ENCODE measurements around the gene IQCF2. TPM values are rescaled to one million over a fixed set of nuclear protein-coding genes. Genes with fewer than 3 reads are reported as not detected.
"Not testable (repeated sequence)": the region's sequence is repeated elsewhere in the genome, so short reads cannot be mapped to it uniquely, and the experiment has no call there.

IQCF2 gene
- total RNA-seq, 1 experiment from 2014 or later = not detected

DNA sequence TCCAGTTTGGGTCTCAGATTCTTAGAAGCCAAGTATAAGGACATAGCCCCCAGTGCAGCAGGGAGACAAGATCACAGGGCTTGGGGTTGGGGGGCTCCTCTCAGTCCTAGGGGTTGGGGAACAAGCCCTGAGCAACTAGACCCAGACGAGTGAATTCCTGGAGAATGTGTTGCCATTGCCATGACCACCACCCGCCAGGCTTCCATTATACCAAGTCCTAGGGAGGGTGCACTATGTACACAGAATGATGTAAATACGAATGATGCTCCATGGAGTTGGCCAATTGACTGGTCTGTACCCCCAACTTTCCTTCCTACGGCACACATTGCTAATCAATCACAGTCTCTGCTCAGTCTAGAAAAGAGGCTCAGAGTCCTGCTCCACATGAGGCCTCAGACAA lies 33.0 kb downstream of the IQCF2 start:
- H3K27ac ChIP-seq = no peak overlapping the region
- H3K27me3 ChIP-seq (replicated peaks) = no peaks in the 10 kb centered on the region
- no peaks in the 10 kb centered on the region for H3K36me3 ChIP-seq
- no peak for DNase-seq (ENCODE audit: low read depth in 1 of 2, low spot score in 2 of 2)
- H3K4me1 ChIP-seq (replicated peaks) = no peaks in the 10 kb centered on the region
- H3K9me3 ChIP-seq (replicated peaks) = no peaks in the 10 kb centered on the region
- no peak overlapping the region for H3K4me3 ChIP-seq

DNA sequence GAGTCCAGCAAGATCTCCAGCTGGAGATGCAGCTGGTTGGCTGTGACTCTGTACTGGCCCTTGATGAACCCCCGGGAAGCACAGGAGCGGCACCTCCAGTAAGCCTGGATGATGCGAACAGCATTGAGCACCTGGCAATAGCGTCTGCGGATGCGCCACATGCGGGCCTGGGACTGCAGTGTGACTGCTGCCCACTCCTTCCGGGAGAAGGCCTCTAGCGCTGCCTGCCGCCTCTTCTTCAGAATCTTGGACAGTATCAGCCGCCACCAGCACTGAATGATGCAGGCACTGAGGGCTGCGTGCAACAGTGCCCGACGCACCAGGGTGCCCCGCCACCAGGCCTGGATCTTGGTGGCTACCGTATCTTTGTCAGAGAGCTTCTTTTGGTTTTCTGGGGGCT lies 33.5 kb downstream of the IQCF2 start:
- H3K4me3 ChIP-seq = no peak overlapping the region
- no peak overlapping the region for H3K27ac ChIP-seq
- H3K4me1 ChIP-seq (replicated peaks) = no peaks in the 10 kb centered on the region
- no peaks in the 10 kb centered on the region for H3K36me3 ChIP-seq
- no peaks in the 10 kb centered on the region for H3K9me3 ChIP-seq (replicated peaks)
- no peaks in the 10 kb centered on the region for H3K27me3 ChIP-seq (replicated peaks)
- no peak for DNase-seq (ENCODE audit: low read depth in 1 of 2, low spot score in 2 of 2)

DNA sequence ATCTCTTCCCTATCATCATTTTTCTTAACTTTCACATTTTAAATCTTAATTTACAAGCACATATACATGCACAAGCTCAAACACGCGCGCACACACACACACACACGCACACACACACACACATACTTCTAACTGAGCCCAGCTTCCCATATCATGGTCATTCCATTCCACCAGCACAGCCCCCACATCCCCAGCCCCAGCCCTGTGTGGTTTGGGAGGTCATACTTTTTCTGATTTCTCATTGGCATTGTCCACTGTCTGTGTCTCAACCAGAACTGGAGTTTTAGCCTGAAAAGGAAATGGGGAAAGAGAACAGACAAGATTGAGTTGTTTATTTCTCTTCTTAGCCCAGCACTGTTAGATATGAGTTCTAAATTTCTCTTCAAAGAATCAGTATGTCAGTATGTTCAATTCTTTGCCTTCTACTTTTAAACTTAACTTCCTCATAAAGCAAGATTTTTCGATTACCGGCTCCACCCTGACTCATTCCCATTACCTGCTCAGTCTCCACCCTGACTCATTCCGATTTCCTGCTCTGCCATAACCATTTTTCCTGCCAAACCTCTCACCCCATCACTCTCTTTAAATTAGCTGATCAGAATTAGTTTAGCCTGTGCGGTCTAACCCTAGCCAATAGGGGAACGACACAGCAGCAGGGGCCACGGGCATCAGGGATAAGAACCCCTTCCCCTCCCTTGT lies 35.3 kb downstream of the IQCF2 start:
- Histone ChIP-seq H3K27ac (no peak overlapping the region), H3K9me3 (replicated peaks) (no peaks in the 10 kb centered on the region), H3K27me3 (replicated peaks) (no peaks in the 10 kb centered on the region), H3K36me3 (no peaks in the 10 kb centered on the region), H3K4me3 (no peak overlapping the region), H3K4me1 (replicated peaks) (no peaks in the 10 kb centered on the region)
- DNase-seq (ENCODE audit: low read depth in 1 of 2, low spot score in 2 of 2) = no peak

DNA sequence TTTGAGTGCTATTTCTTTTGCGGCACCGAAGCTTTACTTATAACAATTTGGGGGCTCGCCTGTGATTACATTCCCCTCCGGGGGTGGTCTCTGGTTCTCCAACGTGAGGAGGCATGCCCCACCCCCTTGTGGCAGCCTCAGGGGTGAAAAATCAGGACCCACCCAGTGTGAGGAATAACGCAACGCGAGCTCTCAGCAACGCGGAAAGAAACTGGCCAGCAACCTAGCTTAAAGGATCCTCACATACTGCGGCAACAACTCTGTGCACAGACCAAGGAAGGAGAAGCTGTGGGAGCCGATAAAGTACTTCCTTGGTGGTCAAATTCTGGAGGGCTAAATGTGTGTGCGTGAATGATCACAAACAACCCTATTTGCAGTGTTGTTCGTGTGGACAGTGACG lies 36.0 kb downstream of the IQCF2 start:
- H3K4me1 ChIP-seq (replicated peaks) = no peaks in the 10 kb centered on the region
- H3K9me3 ChIP-seq (replicated peaks) = no peaks in the 10 kb centered on the region
- H3K36me3 ChIP-seq = no peaks in the 10 kb centered on the region
- H3K27ac ChIP-seq = no peak overlapping the region
- DNase-seq (ENCODE audit: low read depth in 1 of 2, low spot score in 2 of 2) = no peak
- no peaks in the 10 kb centered on the region for H3K27me3 ChIP-seq (replicated peaks)
- H3K4me3 ChIP-seq = no peak overlapping the region

DNA sequence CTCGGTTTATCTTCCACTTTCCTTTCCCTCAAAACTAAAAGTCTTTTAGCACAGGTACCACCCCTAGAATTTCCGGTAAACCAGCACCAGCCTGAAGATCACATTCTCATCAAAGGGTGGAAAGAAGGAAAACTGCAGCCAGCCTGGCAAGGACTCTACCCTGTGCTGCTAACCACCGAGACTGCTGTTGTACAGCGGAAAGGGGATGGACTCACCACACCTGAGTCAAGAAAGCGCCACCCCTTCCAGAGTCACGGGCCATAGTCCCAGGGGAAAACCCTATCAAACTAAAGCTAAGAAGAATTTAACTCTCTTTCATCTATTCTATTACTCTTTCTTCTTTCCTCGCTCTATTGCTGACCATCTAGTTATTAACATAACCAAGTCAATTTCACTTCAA lies 38.6 kb downstream of the IQCF2 start:
- DNase-seq (ENCODE audit: low read depth in 1 of 2, low spot score in 2 of 2); H3K27me3 ChIP-seq (replicated peaks); H3K4me3 ChIP-seq; H3K27ac ChIP-seq; H3K4me1 ChIP-seq (replicated peaks); H3K36me3 ChIP-seq; H3K9me3 ChIP-seq (replicated peaks): not testable (repeated sequence)

DNA sequence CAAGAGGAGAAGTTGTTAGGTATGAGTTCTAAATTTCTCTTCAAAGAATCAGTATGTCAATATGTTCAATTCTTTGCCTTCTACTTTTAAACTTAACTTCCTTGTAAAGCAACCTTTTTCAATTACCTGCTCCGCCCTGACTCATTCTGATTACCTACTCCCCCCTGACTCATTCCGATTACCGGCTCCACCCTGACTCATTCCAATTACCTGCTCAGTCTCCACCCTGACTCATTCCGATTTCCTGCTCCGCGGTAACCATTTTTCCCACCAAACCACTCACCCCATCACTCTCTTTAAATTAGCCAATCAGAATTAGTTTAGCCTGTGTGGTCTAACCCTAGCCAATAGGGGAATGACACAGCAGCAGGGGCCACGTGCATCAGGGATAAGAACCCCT lies 40.9 kb downstream of the IQCF2 start:
- not testable (repeated sequence) for H3K27me3 ChIP-seq (replicated peaks); H3K9me3 ChIP-seq (replicated peaks)

DNA sequence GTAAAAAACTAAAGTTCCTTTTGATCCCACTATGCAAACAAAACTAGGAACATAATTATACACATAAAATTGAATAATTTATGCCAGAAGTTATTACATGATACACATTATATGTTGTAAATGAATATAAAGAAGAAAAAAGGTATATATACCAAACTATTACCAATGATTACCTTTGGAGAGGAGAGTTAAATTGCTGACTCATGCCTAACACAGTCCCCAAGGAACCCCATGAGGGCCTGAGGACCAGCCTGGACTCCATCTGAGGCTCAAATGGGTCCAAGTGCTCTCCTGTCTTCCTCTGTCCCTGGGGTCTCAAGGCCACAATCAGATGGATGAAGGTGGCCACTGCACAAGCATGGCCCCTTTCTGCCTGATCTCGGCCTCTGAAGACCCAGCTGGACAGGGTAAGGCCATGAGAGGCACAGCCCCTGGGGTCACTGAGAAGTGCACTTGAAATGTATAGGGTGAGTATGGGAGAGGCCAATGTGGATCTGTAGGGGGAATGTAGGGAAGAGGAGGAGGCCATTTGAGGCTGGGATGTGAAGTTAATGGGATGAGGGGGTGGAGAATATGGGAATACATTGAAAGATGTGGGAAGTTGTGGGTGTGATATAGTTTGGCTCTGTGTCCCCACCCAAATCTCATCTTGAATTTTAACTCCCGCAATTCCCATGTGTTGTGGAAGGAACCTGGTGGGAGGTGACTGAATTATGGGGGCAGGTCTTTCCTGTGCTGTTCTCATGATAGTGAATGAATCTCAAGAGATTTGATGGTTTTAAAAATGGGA lies 42.8 kb downstream of the IQCF2 start:
- DNase-seq (ENCODE audit: low read depth in 1 of 2, low spot score in 2 of 2) = no peak
- Histone ChIP-seq H3K36me3 (no peaks in the 10 kb centered on the region), H3K27ac (no peak overlapping the region), H3K27me3 (replicated peaks) (no peaks in the 10 kb centered on the region), H3K4me3 (no peak overlapping the region), H3K9me3 (replicated peaks) (no peaks in the 10 kb centered on the region), H3K4me1 (replicated peaks) (no peaks in the 10 kb centered on the region)

More for the DNA sequence above, 40.9 kb downstream of the IQCF2 start:
- not testable (repeated sequence) for H3K4me3 ChIP-seq; H3K36me3 ChIP-seq; H3K4me1 ChIP-seq (replicated peaks); H3K27ac ChIP-seq; DNase-seq (ENCODE audit: low read depth in 1 of 2, low spot score in 2 of 2)

DNA sequence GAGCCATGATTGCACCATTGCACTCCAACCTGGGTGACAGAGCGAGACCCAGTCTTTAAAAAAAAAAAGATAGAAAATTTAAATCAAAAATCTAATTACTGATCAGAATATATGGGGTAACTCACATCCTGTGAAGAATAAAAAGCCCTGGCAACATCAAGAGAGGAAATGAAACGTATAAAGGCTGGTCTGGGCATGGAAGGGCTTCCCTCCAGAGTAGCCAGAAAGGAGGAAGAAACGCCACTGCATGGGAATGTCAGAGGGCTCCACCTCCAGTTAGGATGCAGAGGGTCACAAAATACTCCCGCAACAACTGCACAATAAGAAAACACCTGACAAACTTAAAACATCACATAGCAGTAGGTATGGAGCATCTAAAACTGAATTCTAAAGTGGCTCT lies 46.6 kb downstream of the IQCF2 start:
- no peaks in the 10 kb centered on the region for H3K36me3 ChIP-seq
- H3K4me1 ChIP-seq (replicated peaks) = no peaks in the 10 kb centered on the region
- no peaks in the 10 kb centered on the region for H3K27me3 ChIP-seq (replicated peaks)
- DNase-seq (ENCODE audit: low read depth in 1 of 2, low spot score in 2 of 2) = no peak
- H3K4me3 ChIP-seq = no peak overlapping the region
- no peak overlapping the region for H3K27ac ChIP-seq
- no peaks in the 10 kb centered on the region for H3K9me3 ChIP-seq (replicated peaks)

Other genes with a start within 250 kb of the IQCF2 start
- 36.4 and 36.9 TPM in 2 replicates for gene TEX264, start 190.4 kb upstream of the IQCF2 start, total RNA-seq (2014; rRNA removed; shearing (Covaris generic))
- 0.03 TPM in 1 of 2 replicates, not detected in the other for gene GRM2, start 154.5 kb upstream of the IQCF2 start, total RNA-seq (2014; rRNA removed; shearing (Covaris generic))
- not detected in 2 replicates for gene IQCF6, start 82.4 kb upstream of the IQCF2 start, total RNA-seq (2014; rRNA removed; shearing (Covaris generic))
- not detected in 2 replicates for gene IQCF5, start 14.0 kb downstream of the IQCF2 start, total RNA-seq (2014; rRNA removed; shearing (Covaris generic))
- not detected in 2 replicates for gene IQCF1, start 41.7 kb downstream of the IQCF2 start, total RNA-seq (2014; rRNA removed; shearing (Covaris generic))
- gene RRP9, start 80.3 kb downstream of the IQCF2 start, total RNA-seq (2014; rRNA removed; shearing (Covaris generic)) = 41.0 and 45.5 TPM in 2 replicates
- 14.7 and 17.9 TPM in 2 replicates for gene PARP3, start 80.7 kb downstream of the IQCF2 start, total RNA-seq (2014; rRNA removed; shearing (Covaris generic))
- not detected in 2 replicates for gene GPR62, start 93.8 kb downstream of the IQCF2 start, total RNA-seq (2014; rRNA removed; shearing (Covaris generic))
- gene PCBP4, start 105.8 kb downstream of the IQCF2 start, total RNA-seq (2014; rRNA removed; shearing (Covaris generic)) = 75.3 and 138 TPM in 2 replicates
- gene ABHD14B, start 112.4 kb downstream of the IQCF2 start, total RNA-seq (2014; rRNA removed; shearing (Covaris generic)) = 26.6 and 31.0 TPM in 2 replicates
- gene ABHD14A, start 113.4 kb downstream of the IQCF2 start, total RNA-seq (2014; rRNA removed; shearing (Covaris generic)) = 2.3 and 13.2 TPM in 2 replicates
- gene ACY1, start 121.9 kb downstream of the IQCF2 start, total RNA-seq (2014; rRNA removed; shearing (Covaris generic)) = 11.0 and 19.0 TPM in 2 replicates
- gene RPL29, start 134.3 kb downstream of the IQCF2 start, total RNA-seq (2014; rRNA removed; shearing (Covaris generic)) = 462 and 868 TPM in 2 replicates
- 7.9 and 13.3 TPM in 2 replicates for gene DUSP7, start 195.0 kb downstream of the IQCF2 start, total RNA-seq (2014; rRNA removed; shearing (Covaris generic))